Progenitor cell of endocrine pancreas (in vitro differentiated cells): ENCODE measurements around the gene APBA3. TPM values are rescaled to one million over a fixed set of nuclear protein-coding genes. Genes with fewer than 3 reads are reported as not detected.

Experiments used
- DNase-seq: peaks from one replicate; pipeline ENCODE4 v3.0.0; 2021; ENCODE audit warnings: low spot score; ENCODE audit not compliant: unreplicated experiment
- H3K27ac Mint-ChIP-seq: 2 replicates; pipeline ENCODE4 v1.8.0; 2021; ENCODE audit warnings: mild to moderate bottlenecking, moderate library complexity, mixed read lengths
- H3K27me3 Mint-ChIP-seq: 2 replicates; pipeline ENCODE4 v1.8.0; 2021; ENCODE audit warnings: mixed read lengths
- H3K36me3 Mint-ChIP-seq: 2 replicates; pipeline ENCODE4 v1.8.0; 2022; ENCODE audit warnings: mixed read lengths; ENCODE audit not compliant: insufficient read depth
- H3K4me1 Mint-ChIP-seq: 2 replicates; pipeline ENCODE4 v1.8.0; 2021; ENCODE audit warnings: low read depth, mixed read lengths
- H3K4me3 Mint-ChIP-seq: 2 replicates; pipeline ENCODE4 v1.8.0; 2021; ENCODE audit warnings: low read depth, mild to moderate bottlenecking, moderate library complexity, mixed read lengths
- H3K9me3 Mint-ChIP-seq: 2 replicates; pipeline ENCODE4 v1.8.0; 2021; ENCODE audit warnings: low read depth, mixed read lengths
- total RNA-seq: library from RNA; stranded (reverse); gene quantifications from 2 replicates; pipeline ENCODE4 v1.2.1, GENCODE V29; 2021
- TF ChIP-seq, protein P1 (sequence below): fragments of 200-600 bp; sonication (generic); IDR thresholded peaks from one replicate; pipeline ENCODE4 v1.5.0; 2021; ENCODE audit warnings: antibody characterized with exemption, mild to moderate bottlenecking; ENCODE audit not compliant: unreplicated experiment

The APBA3 gene
- total RNA-seq, 1 donor from 2014 or later = 31.4 TPM

DNA sequence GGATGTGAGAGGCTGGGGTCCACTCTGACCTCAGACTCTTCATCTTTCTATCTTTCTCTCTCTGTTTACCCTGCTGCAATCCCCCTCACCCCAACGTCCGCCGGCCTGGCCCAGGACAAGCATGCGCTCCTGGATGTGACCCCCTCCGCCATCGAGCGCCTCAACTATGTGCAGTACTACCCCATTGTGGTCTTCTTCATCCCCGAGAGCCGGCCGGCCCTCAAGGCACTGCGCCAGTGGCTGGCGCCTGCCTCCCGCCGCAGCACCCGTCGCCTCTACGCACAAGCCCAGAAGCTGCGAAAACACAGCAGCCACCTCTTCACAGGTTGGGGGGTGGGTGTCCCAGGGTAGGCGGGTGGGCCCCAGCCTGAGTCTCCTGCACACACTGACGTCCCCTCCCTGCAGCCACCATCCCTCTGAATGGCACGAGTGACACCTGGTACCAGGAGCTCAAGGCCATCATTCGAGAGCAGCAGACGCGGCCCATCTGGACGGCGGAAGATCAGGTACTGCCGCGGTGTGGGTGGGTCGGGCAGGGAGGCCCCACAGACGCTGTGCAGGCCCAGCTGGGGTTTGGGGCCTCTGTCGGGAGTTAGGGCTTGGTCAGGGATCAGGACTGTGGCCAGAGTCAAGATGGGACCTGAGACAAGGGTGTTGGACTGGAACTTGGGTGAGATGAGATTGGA is 15.0 kb downstream of the APBA3 start:
- H3K4me1 Mint-ChIP-seq = peaks cover 3% of the 10 kb centered on the region

DNA sequence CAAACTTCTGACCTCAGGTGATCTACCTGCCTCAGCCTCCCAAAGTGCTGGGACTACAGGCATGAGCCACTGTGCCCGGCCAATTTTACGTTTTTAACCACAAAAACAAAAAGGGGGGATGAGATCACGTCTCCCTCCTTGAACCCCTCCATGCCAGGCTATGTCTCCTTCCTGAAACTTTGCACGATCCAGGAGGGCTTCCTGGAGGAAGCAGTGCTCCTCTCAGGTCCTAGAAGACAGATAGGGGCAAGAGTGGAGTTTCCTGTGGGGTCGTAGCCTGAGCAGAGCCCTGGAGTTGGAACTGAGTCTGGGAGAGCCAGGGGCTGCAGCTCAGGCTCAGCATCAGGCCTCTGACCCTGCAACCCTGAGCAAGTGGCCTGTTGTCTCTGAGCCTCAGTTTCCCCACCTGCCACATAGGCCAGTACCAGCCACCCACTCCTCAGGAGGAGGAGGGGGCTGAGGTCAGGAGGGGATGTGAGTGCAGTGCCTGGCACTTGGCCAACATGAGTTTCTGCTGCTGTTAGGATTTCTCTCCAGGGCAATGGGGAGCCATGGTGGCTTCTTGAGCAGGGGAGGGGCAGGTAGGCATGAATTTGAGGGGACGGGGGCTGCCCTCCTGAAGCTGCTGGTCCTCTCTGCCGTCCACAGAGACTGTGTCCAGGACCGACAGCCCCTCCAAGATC is 16.0 kb downstream of the APBA3 start:
- TF ChIP-seq, protein P1, sequence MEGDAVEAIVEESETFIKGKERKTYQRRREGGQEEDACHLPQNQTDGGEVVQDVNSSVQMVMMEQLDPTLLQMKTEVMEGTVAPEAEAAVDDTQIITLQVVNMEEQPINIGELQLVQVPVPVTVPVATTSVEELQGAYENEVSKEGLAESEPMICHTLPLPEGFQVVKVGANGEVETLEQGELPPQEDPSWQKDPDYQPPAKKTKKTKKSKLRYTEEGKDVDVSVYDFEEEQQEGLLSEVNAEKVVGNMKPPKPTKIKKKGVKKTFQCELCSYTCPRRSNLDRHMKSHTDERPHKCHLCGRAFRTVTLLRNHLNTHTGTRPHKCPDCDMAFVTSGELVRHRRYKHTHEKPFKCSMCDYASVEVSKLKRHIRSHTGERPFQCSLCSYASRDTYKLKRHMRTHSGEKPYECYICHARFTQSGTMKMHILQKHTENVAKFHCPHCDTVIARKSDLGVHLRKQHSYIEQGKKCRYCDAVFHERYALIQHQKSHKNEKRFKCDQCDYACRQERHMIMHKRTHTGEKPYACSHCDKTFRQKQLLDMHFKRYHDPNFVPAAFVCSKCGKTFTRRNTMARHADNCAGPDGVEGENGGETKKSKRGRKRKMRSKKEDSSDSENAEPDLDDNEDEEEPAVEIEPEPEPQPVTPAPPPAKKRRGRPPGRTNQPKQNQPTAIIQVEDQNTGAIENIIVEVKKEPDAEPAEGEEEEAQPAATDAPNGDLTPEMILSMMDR = no peak
- H3K9me3 Mint-ChIP-seq = no peaks in the 10 kb centered on the region
- no peaks in the 10 kb centered on the region for H3K27me3 Mint-ChIP-seq
- peaks cover 3% of the 10 kb centered on the region for H3K4me1 Mint-ChIP-seq
- H3K27ac Mint-ChIP-seq = no peak overlapping the region
- no peak overlapping the region for H3K4me3 Mint-ChIP-seq
- DNase-seq = no peak
- peaks cover 5% of the 10 kb centered on the region for H3K36me3 Mint-ChIP-seq

More for the DNA sequence above, 15.0 kb downstream of the APBA3 start:
- Mint-ChIP-seq H3K27ac (no peak overlapping the region), H3K36me3 (peaks cover 6% of the 10 kb centered on the region), H3K4me3 (no peak overlapping the region), H3K9me3 (no peaks in the 10 kb centered on the region), H3K27me3 (no peaks in the 10 kb centered on the region)
- DNase-seq = no peak
- TF ChIP-seq, protein P1 = no peak

DNA sequence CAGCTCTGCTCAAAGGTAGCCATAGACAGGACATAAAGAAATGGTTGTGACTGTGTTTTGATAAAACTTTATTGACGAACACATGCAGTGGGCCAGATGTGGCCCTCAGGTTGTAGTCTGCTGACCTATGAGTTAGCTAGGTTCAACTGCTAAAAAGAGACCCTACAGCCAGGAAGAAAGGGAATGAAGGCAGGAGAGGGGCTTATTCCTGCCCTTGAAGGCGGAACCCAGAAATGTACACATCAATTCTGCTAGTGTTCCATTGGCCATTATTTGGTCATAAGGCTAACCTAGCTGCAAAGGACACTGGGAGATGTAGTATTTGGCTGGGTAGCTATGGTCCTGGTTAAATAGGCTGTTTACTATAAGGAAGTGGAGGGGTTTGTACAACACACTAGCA is 18.0 kb downstream of the APBA3 start:
- Mint-ChIP-seq H3K27ac (no peak overlapping the region), H3K9me3 (no peaks in the 10 kb centered on the region), H3K4me3 (no peak overlapping the region), H3K27me3 (no peaks in the 10 kb centered on the region), H3K4me1 (peaks cover 3% of the 10 kb centered on the region), H3K36me3 (no peaks in the 10 kb centered on the region)
- no peak for DNase-seq
- TF ChIP-seq, protein P1 = no peak

DNA sequence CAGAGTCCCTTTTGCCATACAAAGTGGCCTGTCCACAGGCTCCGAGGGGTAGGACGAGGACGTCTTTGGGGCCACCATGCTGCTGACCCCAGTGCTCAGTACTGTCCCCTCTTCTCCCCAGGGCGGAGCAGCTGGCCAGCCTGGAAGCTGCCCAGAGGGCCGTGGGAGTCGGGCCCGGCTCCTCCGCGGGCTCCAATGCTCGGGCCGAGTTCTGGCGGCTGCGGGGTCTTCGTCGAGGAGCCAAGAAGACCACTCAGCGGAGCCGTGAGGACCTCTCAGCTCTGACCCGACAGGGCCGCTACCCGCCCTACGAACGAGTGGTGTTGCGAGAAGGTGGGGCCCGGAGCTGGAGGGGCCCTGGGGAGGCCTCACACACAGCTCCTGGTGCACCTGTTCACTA is 21.1 kb downstream of the APBA3 start:
- TF ChIP-seq, protein P1 = no peak
- H3K36me3 Mint-ChIP-seq = peaks cover 5% of the 10 kb centered on the region
- H3K27ac Mint-ChIP-seq = no peak overlapping the region
- peaks cover 3% of the 10 kb centered on the region for H3K4me1 Mint-ChIP-seq
- no peak for DNase-seq
- no peaks in the 10 kb centered on the region for H3K27me3 Mint-ChIP-seq
- no peak overlapping the region for H3K4me3 Mint-ChIP-seq
- no peaks in the 10 kb centered on the region for H3K9me3 Mint-ChIP-seq

DNA sequence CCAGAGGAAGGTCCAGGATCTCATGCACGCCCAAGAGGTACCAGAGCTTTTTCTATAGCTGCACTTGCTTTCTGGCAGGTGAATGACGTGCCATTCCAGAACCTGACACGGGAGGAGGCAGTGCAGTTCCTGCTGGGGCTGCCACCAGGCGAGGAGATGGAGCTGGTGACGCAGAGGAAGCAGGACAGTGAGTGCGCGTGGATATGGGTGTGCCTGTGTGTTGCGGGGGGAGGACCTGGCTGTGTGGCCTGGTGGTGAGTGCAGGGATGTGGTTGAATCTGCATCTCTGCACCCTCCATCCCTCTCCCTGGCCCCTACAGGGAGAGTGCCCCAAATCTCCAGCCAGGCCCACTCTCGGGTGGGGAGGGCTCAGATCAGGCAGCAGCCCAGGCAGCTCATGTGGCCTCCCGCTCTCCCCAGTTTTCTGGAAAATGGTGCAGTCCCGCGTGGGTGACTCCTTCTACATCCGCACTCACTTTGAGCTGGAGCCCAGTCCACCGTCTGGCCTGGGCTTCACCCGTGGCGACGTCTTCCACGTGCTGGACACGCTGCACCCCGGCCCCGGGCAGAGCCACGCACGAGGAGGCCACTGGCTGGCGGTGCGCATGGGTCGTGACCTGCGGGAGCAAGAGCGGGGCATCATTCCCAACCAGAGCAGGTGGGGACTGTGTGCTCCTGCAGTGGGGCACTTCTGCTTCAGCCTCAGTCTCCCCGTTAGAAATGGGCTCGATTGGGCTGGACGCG is 22.8 kb downstream of the APBA3 start:
- no peaks in the 10 kb centered on the region for H3K27me3 Mint-ChIP-seq
- H3K4me3 Mint-ChIP-seq = no peak overlapping the region
- no peaks in the 10 kb centered on the region for H3K4me1 Mint-ChIP-seq
- H3K9me3 Mint-ChIP-seq = no peaks in the 10 kb centered on the region
- peaks cover 5% of the 10 kb centered on the region for H3K36me3 Mint-ChIP-seq
- no peak for DNase-seq
- no peak overlapping the region for H3K27ac Mint-ChIP-seq
- TF ChIP-seq, protein P1 = no peak
